22Rv1 (cell line): ENCODE measurements around the gene CD8B.
"Not testable (repeated sequence)": the region's sequence is repeated elsewhere in the genome, so short reads cannot be mapped to it uniquely, and the experiment has no call there.

ENCODE experiments used
- H3K27ac ChIP-seq: fragments of 450-650 bp; 2 replicates; pipeline ENCODE4 v1.5.1; 2017

Gene CD8B

GRCh38 chr2:86861628-86862379 is at the start of gene CD8B:
Gene CD8B, minus strand, starts transcription at chr2:86861886. Its CDS starts 21 bp downstream, at chr2:86861865.
- H3K27ac ChIP-seq: not testable (repeated sequence)

- H3K27ac ChIP-seq: not testable (repeated sequence)
Observed at GRCh38 chr2:86905868-86906267, 44.2 kb upstream of the CD8B start.

GRCh38 chr2:86900687-86901086 is 39.0 kb upstream of the CD8B start:
- not testable (repeated sequence) for H3K27ac ChIP-seq

GRCh38 chr2:86886026-86886425 is 24.3 kb upstream of the CD8B start:
- H3K27ac ChIP-seq: not testable (repeated sequence)

- H3K27ac ChIP-seq: not testable (repeated sequence)
Observed at GRCh38 chr2:86882865-86883264, 21.2 kb upstream of the CD8B start.

- H3K27ac ChIP-seq: not testable (repeated sequence)
Observed at GRCh38 chr2:86882118-86882665, 20.5 kb upstream of the CD8B start.

GRCh38 chr2:86878986-86879385 is 17.3 kb upstream of the CD8B start:
- not testable (repeated sequence) for H3K27ac ChIP-seq

- H3K27ac ChIP-seq: not testable (repeated sequence)
Observed at GRCh38 chr2:86870941-86871340, 9.3 kb upstream of the CD8B start.

- H3K27ac ChIP-seq: not testable (repeated sequence)
Observed at GRCh38 chr2:86868895-86869468, 7.3 kb upstream of the CD8B start.

- not testable (repeated sequence) for H3K27ac ChIP-seq
Observed at GRCh38 chr2:86862380-86862703, 656 bp upstream of the CD8B start.

- not testable (repeated sequence) for H3K27ac ChIP-seq
Observed at GRCh38 chr2:86861175-86861574, 511 bp downstream of the CD8B start.

- not testable (repeated sequence) for H3K27ac ChIP-seq
Observed at GRCh38 chr2:86860573-86860972, 1.1 kb downstream of the CD8B start.

- H3K27ac ChIP-seq: not testable (repeated sequence)
Observed at GRCh38 chr2:86857688-86858087, 4.0 kb downstream of the CD8B start.

GRCh38 chr2:86856498-86856897 is 5.2 kb downstream of the CD8B start:
- H3K27ac ChIP-seq: not testable (repeated sequence)

- not testable (repeated sequence) for H3K27ac ChIP-seq
Observed at GRCh38 chr2:86855981-86856380, 5.7 kb downstream of the CD8B start.

- H3K27ac ChIP-seq: not testable (repeated sequence)
Observed at GRCh38 chr2:86851581-86851980, 10.1 kb downstream of the CD8B start.

GRCh38 chr2:86842607-86843234 is 19.0 kb downstream of the CD8B start:
- H3K27ac ChIP-seq: not testable (repeated sequence)

GRCh38 chr2:86841330-86841729 is 20.4 kb downstream of the CD8B start:
- not testable (repeated sequence) for H3K27ac ChIP-seq

GRCh38 chr2:86839871-86840548 is 21.7 kb downstream of the CD8B start:
- H3K27ac ChIP-seq: not testable (repeated sequence)

- H3K27ac ChIP-seq: not testable (repeated sequence)
Observed at GRCh38 chr2:86839455-86839854, 22.2 kb downstream of the CD8B start.

GRCh38 chr2:86837714-86838113 is 24.0 kb downstream of the CD8B start:
- not testable (repeated sequence) for H3K27ac ChIP-seq

GRCh38 chr2:86836915-86837695 is 24.6 kb downstream of the CD8B start:
- not testable (repeated sequence) for H3K27ac ChIP-seq
